GM18511 (cell line): ENCODE measurements around the gene SPATS2.

Experiments used
- ATAC-seq: cut with Tn5 transposase; IDR thresholded peaks from one replicate; pipeline ENCODE4 v1.9.1; 2021; ENCODE audit warnings: mild to moderate bottlenecking, moderate library complexity; ENCODE audit not compliant: unreplicated experiment

Gene SPATS2

GRCh38 chr12:49567611-49568441 lies 200.6 kb downstream of the SPATS2 start, which contains the start of gene MCRS1:
Gene MCRS1, minus strand, starts transcription at chr12:49568142. Its CDS starts 1,411 bp downstream, at chr12:49566731.
- peak; percentile 91 for ATAC-seq

- ATAC-seq: peak; percentile 29
Observed at GRCh38 chr12:49568442-49569162, 201.3 kb downstream of the SPATS2 start.
